Stimulated activated naive CD8-positive, alpha-beta T cell treated with anti-CD3 and anti-CD28 coated beads, Interleukin-15, amount 100 ng/mL, for 72 hours (primary cell): ENCODE results near the gene ANKRD9.
"Not testable (repeated sequence)": the region's sequence is repeated elsewhere in the genome, so short reads cannot be mapped to it uniquely, and the experiment has no call there.

Experiments used
- ATAC-seq: fragments of 150-1000 bp; cut with Tn5 transposase; 2 replicates; pipeline ENCODE4 v1.10.0; 2021; ENCODE audit warnings: mild to moderate bottlenecking, moderate library complexity
- DNase-seq, 2 donors: peaks; one replicate each; pipeline ENCODE4 v3.0.0; 2021 to 2022
- H3K27ac Mint-ChIP-seq, 2 donors: one replicate each; pipeline ENCODE4 v1.8.0; 2022; ENCODE audit warnings: mild to moderate bottlenecking in 2 of 2, mixed read lengths in 2 of 2, moderate library complexity in 2 of 2
- H3K27me3 Mint-ChIP-seq: one replicate; pipeline ENCODE4 v1.8.0; 2022; ENCODE audit warnings: mixed read lengths
- H3K4me1 Mint-ChIP-seq: one replicate; pipeline ENCODE4 v1.8.0; 2022; ENCODE audit warnings: mild to moderate bottlenecking, mixed read lengths
- H3K4me3 Mint-ChIP-seq, 2 donors: one replicate each; pipeline ENCODE4 v1.8.0; 2022; ENCODE audit warnings: mild to moderate bottlenecking in 2 of 2, mixed read lengths in 2 of 2, moderate library complexity in 1 of 2
- H3K9me3 Mint-ChIP-seq, 2 donors: one replicate each; pipeline ENCODE4 v1.8.0; 2022; ENCODE audit warnings: mixed read lengths in 2 of 2

Gene ANKRD9

GRCh38 chr14:102523569-102524450 is 14.2 kb upstream of the ANKRD9 start:
- Mint-ChIP-seq H3K4me1 (peaks cover 31% of the 10 kb centered on the region), H3K4me3 (peak overlapping the region; percentile 91 to 96), H3K9me3 (no peaks in the 10 kb centered on the region), H3K27me3 (no peaks in the 10 kb centered on the region), H3K27ac (peak overlapping the region; percentile 39 to 70)
- DNase-seq (no peak), ATAC-seq (peak; percentile 2)

- peak overlapping the region; percentile 91 to 96 for H3K4me3 Mint-ChIP-seq
- H3K27ac Mint-ChIP-seq, result peak overlapping the region in 1 of 2 donors; percentile 2
- ATAC-seq (no peak), DNase-seq (no peak)
- H3K9me3 Mint-ChIP-seq, result no peaks in the 10 kb centered on the region
- H3K4me1 Mint-ChIP-seq, result peaks cover 31% of the 10 kb centered on the region
- H3K27me3 Mint-ChIP-seq, result peaks cover 5% of the 10 kb centered on the region
These were observed 13.6 kb upstream of the ANKRD9 start for GRCh38 chr14:102523200-102523568.

GRCh38 chr14:102519709-102520108 is 10.1 kb upstream of the ANKRD9 start:
- not testable (repeated sequence) for H3K27ac Mint-ChIP-seq, ATAC-seq

GRCh38 chr14:102518063-102518648 is 8.6 kb upstream of the ANKRD9 start:
- no peak for ATAC-seq
- peak overlapping the region in 1 of 2 donors; percentile 87 for H3K4me3 Mint-ChIP-seq

More at GRCh38 chr14:102519709-102520108, 10.1 kb upstream of the ANKRD9 start:
- Mint-ChIP-seq H3K4me1 (peaks cover 29% of the 10 kb centered on the region), H3K27me3 (peaks cover 18% of the 10 kb centered on the region)
- H3K9me3 Mint-ChIP-seq, DNase-seq, H3K4me3 Mint-ChIP-seq: not testable (repeated sequence)

GRCh38 chr14:102517392-102518062 is 8.0 kb upstream of the ANKRD9 start:
- peak overlapping the region; percentile 82 to 87 for H3K4me3 Mint-ChIP-seq
- peaks cover 28% of the 10 kb centered on the region for H3K27me3 Mint-ChIP-seq
- peak; percentile 14 for ATAC-seq
- H3K27ac Mint-ChIP-seq, result peak overlapping the region; percentile 86 to 87
- no peaks in the 10 kb centered on the region for H3K9me3 Mint-ChIP-seq
- no peak for DNase-seq
- peaks cover 10% of the 10 kb centered on the region for H3K4me1 Mint-ChIP-seq

More at GRCh38 chr14:102518063-102518648, 8.6 kb upstream of the ANKRD9 start:
- Mint-ChIP-seq H3K9me3 (no peaks in the 10 kb centered on the region), H3K4me1 (peaks cover 15% of the 10 kb centered on the region), H3K27me3 (peaks cover 28% of the 10 kb centered on the region), H3K27ac (no peak overlapping the region)
- DNase-seq, result no peak

- Mint-ChIP-seq H3K9me3 (no peaks in the 10 kb centered on the region), H3K4me1 (peaks cover 12% of the 10 kb centered on the region), H3K4me3 (peak overlapping the region; percentile 83 to 90), H3K27ac (peak overlapping the region in 1 of 2 donors; percentile 72), H3K27me3 (peaks cover 28% of the 10 kb centered on the region)
- peak; percentile 56 to 79 for DNase-seq
- ATAC-seq, result peak; percentile 78
These were observed 7.2 kb upstream of the ANKRD9 start for GRCh38 chr14:102516531-102517391.

- no peak for DNase-seq
- H3K27ac Mint-ChIP-seq, result peak overlapping the region in 1 of 2 donors; percentile 74
- ATAC-seq, result no peak
- H3K27me3 Mint-ChIP-seq, result peaks cover 28% of the 10 kb centered on the region
- H3K4me1 Mint-ChIP-seq, result peaks cover 28% of the 10 kb centered on the region
- H3K9me3 Mint-ChIP-seq, result no peaks in the 10 kb centered on the region
- H3K4me3 Mint-ChIP-seq, result no peak overlapping the region
These were observed 5.6 kb upstream of the ANKRD9 start for GRCh38 chr14:102514987-102515733.

- Mint-ChIP-seq H3K27me3 (peaks cover 28% of the 10 kb centered on the region), H3K4me3 (no peak overlapping the region), H3K4me1 (peaks cover 29% of the 10 kb centered on the region), H3K9me3 (no peaks in the 10 kb centered on the region), H3K27ac (no peak overlapping the region)
- DNase-seq (no peak), ATAC-seq (no peak)
These were observed 4.6 kb upstream of the ANKRD9 start for GRCh38 chr14:102513899-102514772.

GRCh38 chr14:102512793-102513300 is 3.3 kb upstream of the ANKRD9 start:
- Mint-ChIP-seq H3K27ac (no peak overlapping the region), H3K4me1 (peaks cover 35% of the 10 kb centered on the region), H3K4me3 (no peak overlapping the region), H3K9me3 (no peaks in the 10 kb centered on the region), H3K27me3 (peaks cover 19% of the 10 kb centered on the region)
- ATAC-seq (no peak), DNase-seq (no peak)

GRCh38 chr14:102511538-102511937 is 2.0 kb upstream of the ANKRD9 start:
- DNase-seq, result no peak
- peaks cover 13% of the 10 kb centered on the region for H3K27me3 Mint-ChIP-seq
- H3K4me3 Mint-ChIP-seq, result no peak overlapping the region
- H3K27ac Mint-ChIP-seq, result no peak overlapping the region
- H3K4me1 Mint-ChIP-seq, result peaks cover 30% of the 10 kb centered on the region
- no peaks in the 10 kb centered on the region for H3K9me3 Mint-ChIP-seq
- ATAC-seq, result no peak

GRCh38 chr14:102510616-102511520 is 1.3 kb upstream of the ANKRD9 start:
- Mint-ChIP-seq H3K27me3 (peaks cover 13% of the 10 kb centered on the region), H3K27ac (peak overlapping the region in 1 of 2 donors; percentile 67), H3K4me3 (peak overlapping the region; percentile 88 to 91), H3K9me3 (no peaks in the 10 kb centered on the region), H3K4me1 (peaks cover 25% of the 10 kb centered on the region)
- peak in 1 of 2 donors; percentile 34 for DNase-seq
- no peak for ATAC-seq

GRCh38 chr14:102508774-102509745 is 516 bp downstream of the ANKRD9 start:
- H3K4me1 Mint-ChIP-seq, result peaks cover 25% of the 10 kb centered on the region
- DNase-seq, result peak in 1 of 2 donors; percentile 30
- H3K4me3 Mint-ChIP-seq, result peak overlapping the region; percentile 74 to 79
- no peaks in the 10 kb centered on the region for H3K9me3 Mint-ChIP-seq
- peak; percentile 13 for ATAC-seq
- H3K27ac Mint-ChIP-seq, result no peak overlapping the region
- peaks cover 4% of the 10 kb centered on the region for H3K27me3 Mint-ChIP-seq
